ENCODE data around the gene IL1RAPL1. TPM values are rescaled to one million over a fixed set of nuclear protein-coding genes. Genes with fewer than 3 reads are reported as not detected.

Gene IL1RAPL1
- total RNA-seq, 4 donors from 2014 or later = 0.16 to 0.46 TPM; not detected in 2

DNA sequence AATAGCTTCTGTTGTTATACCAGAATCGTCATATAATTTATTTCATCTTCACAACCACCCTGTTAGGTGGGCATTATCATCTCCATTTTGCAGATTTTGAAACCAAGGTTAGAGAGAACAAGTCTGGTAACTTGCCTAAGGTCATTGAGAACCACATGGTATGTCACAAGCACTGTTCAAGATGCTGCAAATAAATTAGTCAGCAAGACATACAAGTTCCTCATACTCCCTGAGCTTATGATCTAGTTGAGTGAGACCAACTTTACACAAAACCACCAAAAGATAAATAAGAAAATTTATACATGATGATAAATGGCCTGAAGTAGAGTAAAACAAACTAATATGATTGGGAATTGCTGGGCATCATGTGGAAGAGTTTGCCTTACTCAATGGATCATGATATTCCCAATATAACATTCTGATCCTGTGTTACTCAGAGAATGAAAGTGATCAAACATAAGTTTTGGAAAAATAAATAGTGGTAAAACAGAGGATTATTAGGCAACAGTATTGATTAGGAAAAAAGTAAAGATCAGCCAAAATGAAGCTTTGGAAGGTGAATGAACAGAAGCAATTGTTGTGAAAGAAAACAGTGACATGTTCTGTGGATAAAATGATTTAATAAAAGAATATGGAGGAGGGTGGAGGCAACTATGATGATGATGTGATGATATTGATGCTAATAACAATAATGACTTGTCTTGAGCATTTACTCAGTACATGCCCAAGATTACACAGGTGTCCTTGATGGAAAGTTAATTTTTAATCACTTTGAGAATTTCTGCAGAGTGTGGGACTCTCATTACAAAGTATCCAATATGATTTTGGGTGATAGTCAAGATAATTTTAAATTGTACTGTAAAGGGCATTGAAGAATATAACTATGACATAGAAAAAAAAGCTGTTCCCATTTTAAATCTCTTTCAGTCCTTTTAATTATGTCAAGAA, 34.1 kb upstream of the IL1RAPL1 start:
- Histone ChIP-seq H3K27me3 (no peaks in the 10 kb centered on the region), H3K9me3 (no peaks in the 10 kb centered on the region), H3K36me3 (no peaks in the 10 kb centered on the region), H3K4me1 (no peaks in the 10 kb centered on the region), H3K27ac (no peak overlapping the region), H3K4me3 (no peak overlapping the region)
- TF ChIP-seq, protein P1, sequence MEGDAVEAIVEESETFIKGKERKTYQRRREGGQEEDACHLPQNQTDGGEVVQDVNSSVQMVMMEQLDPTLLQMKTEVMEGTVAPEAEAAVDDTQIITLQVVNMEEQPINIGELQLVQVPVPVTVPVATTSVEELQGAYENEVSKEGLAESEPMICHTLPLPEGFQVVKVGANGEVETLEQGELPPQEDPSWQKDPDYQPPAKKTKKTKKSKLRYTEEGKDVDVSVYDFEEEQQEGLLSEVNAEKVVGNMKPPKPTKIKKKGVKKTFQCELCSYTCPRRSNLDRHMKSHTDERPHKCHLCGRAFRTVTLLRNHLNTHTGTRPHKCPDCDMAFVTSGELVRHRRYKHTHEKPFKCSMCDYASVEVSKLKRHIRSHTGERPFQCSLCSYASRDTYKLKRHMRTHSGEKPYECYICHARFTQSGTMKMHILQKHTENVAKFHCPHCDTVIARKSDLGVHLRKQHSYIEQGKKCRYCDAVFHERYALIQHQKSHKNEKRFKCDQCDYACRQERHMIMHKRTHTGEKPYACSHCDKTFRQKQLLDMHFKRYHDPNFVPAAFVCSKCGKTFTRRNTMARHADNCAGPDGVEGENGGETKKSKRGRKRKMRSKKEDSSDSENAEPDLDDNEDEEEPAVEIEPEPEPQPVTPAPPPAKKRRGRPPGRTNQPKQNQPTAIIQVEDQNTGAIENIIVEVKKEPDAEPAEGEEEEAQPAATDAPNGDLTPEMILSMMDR (IDR thresholded peaks at IDR 0.05 in 4 of 5, conservative IDR thresholded peaks at IDR 0.05 in 1 of 5) = no peak
- TF ChIP-seq POLR2A (IDR thresholded peaks at IDR 0.05) = no peak
- intact Hi-C loops (cut with DNase I; ENCODE audit: low total_unique reads) = no loop called here
- in situ Hi-C loops (cut with MboI; ENCODE audit: low sequenced_read_pairs in 4 of 4) = no loop called here
- DNase-seq (no peak), ATAC-seq (no peak)

DNA sequence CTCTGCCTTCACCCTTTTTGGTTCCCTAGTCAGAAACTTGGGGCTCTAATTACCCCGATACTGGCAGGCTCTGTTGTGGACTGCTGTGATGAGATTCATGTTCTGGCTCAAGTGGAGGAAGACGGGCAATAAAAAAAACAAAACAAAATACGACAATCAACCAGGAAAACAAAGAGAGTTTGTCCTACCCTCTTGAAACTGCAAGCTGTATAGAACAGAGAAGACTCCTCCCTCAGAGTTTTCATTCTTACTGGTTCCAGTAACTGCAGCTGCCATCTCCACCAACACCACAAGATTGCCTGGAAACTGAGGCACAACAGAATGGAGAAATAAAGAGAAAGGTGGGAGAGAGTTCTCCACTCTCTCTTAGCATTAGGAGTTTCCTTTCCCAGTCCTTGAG, 11.1 kb upstream of the IL1RAPL1 start:
- Histone ChIP-seq H3K27me3 (no peaks in the 10 kb centered on the region), H3K4me1 (no peaks in the 10 kb centered on the region), H3K36me3 (no peaks in the 10 kb centered on the region), H3K27ac (no peak overlapping the region), H3K9me3 (no peaks in the 10 kb centered on the region), H3K4me3 (no peak overlapping the region)
- TF ChIP-seq POLR2A (IDR thresholded peaks at IDR 0.05) = no peak
- TF ChIP-seq, protein P1 (IDR thresholded peaks at IDR 0.05 in 4 of 5, conservative IDR thresholded peaks at IDR 0.05 in 1 of 5) = no peak
- in situ Hi-C loops (cut with MboI; ENCODE audit: low sequenced_read_pairs in 4 of 4) = no loop called here
- ATAC-seq (no peak), DNase-seq (no peak)
- intact Hi-C loops (cut with DNase I; ENCODE audit: low total_unique reads) = no loop called here

DNA sequence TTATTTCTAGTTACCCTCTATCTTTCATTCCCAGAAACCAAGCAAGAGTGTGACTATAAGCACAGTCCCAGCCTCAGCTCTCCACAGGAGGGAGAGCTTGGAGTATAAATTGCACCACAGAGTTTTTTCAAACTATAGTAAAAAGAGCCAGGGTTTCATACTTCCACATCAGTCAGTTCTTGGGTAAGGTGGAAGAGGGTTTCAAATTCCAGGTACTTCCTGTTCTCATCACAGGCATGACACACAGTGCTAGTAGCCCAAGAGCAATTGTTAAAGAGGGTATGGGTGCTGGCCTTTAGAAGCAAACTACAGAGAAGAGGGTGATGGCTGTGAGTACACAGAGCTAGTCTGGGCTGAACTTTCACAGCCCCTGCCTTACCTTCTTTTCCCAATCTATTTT, 5.7 kb upstream of the IL1RAPL1 start:
- DNase-seq (no peak), ATAC-seq (peak; percentile 87 to 91)
- in situ Hi-C loops (cut with MboI; ENCODE audit: low sequenced_read_pairs in 4 of 4) = no loop called here
- Histone ChIP-seq H3K4me1 (no peaks in the 10 kb centered on the region), H3K4me3 (no peak overlapping the region), H3K36me3 (no peaks in the 10 kb centered on the region), H3K9me3 (no peaks in the 10 kb centered on the region), H3K27ac (peak overlapping the region in 2 of 4 donors; percentile 13 to 50), H3K27me3 (peaks cover 0 to 8% (median 0%) of the 10 kb centered on the region in 3 donors)
- intact Hi-C loops (cut with DNase I; ENCODE audit: low total_unique reads) = no loop called here
- no peak for TF ChIP-seq POLR2A (IDR thresholded peaks at IDR 0.05)
- TF ChIP-seq, protein P1 (IDR thresholded peaks at IDR 0.05 in 4 of 5, conservative IDR thresholded peaks at IDR 0.05 in 1 of 5) = no peak

GRCh38 chrX:28582511-28582910, 4.7 kb upstream of the IL1RAPL1 start:
- DNase-seq (no peak), ATAC-seq (no peak)
- Histone ChIP-seq H3K4me1 (no peaks in the 10 kb centered on the region), H3K27me3 (peaks cover 0 to 12% (median 0%) of the 10 kb centered on the region in 3 donors), H3K36me3 (no peaks in the 10 kb centered on the region), H3K4me3 (no peak overlapping the region), H3K9me3 (no peaks in the 10 kb centered on the region), H3K27ac (peak overlapping the region in 1 of 4 donors; percentile 50)
- in situ Hi-C loops (cut with MboI; ENCODE audit: low sequenced_read_pairs in 4 of 4) = no loop called here
- intact Hi-C loops (cut with DNase I; ENCODE audit: low total_unique reads) = no loop called here
- TF ChIP-seq, protein P1 (IDR thresholded peaks at IDR 0.05 in 4 of 5, conservative IDR thresholded peaks at IDR 0.05 in 1 of 5) = no peak
- no peak for TF ChIP-seq POLR2A (IDR thresholded peaks at IDR 0.05)

All from gastrocnemius medialis (tissue), 4 donors.